Right lobe of liver (tissue), 6 donors: ENCODE data around the gene PIK3CG. TPM values are rescaled to one million over a fixed set of nuclear protein-coding genes. Genes with fewer than 3 reads are reported as not detected.

Experiments used
- ATAC-seq, 4 donors: fragments of 200-7000 bp; cut with Tn5 transposase; one replicate each; pipeline ENCODE4 v1.9.1; 2020; ENCODE audit warnings: mild to moderate bottlenecking in 4 of 4, moderate library complexity in 4 of 4
- DNase-seq, 3 donors: peaks; one replicate each; pipeline ENCODE4 v3.0.0-alpha.2; 2020
- H3K27ac ChIP-seq, 3 donors: fragments of 200-600 bp; one replicate each; pipeline ENCODE4 v1.8.0; 2022
- H3K27me3 ChIP-seq, 2 donors: fragments of 200-600 bp; one replicate each; pipeline ENCODE4 v1.8.0; 2022
- H3K36me3 ChIP-seq, 4 donors: fragments of 200-600 bp; sonication (generic) in 1 of 4; one replicate each; pipeline versions ENCODE4 v1.5.1 to v1.8.0; 2017 to 2022; ENCODE audit warnings: control low read depth in 1 of 4
- H3K4me1 ChIP-seq, 4 donors: fragments of 200-600 bp; sonication (generic) in 1 of 4; one replicate each; pipeline versions ENCODE4 v1.5.1 to v1.8.0; 2017 to 2022; ENCODE audit warnings: control low read depth in 1 of 4
- H3K4me3 ChIP-seq, 3 donors: fragments of 200-600 bp; one replicate each; pipeline ENCODE4 v1.8.0; 2022
- H3K9me3 ChIP-seq, 4 donors: fragments of 200-600 bp; sonication (generic) in 1 of 4; one replicate each; pipeline versions ENCODE4 v1.5.1 to v1.8.0; 2017 to 2022; ENCODE audit warnings: control low read depth in 1 of 4
- CTCF ChIP-seq, 4 donors: fragments of 200-600 bp in 3 of 4; fragments of 450-650 bp in 1 of 4; IDR thresholded peaks; one replicate each; pipeline versions ENCODE4 v1.5.1 to v1.8.0; 2016 to 2022; ENCODE audit warnings: antibody characterized with exemption in 4 of 4, mild to moderate bottlenecking in 2 of 4
- POLR2A ChIP-seq: fragments of 450-650 bp; IDR thresholded peaks from one replicate; pipeline ENCODE4 v1.6.1; 2017; ENCODE audit warnings: antibody characterized with exemption, mild to moderate bottlenecking
- WGBS: methylation state at CpG from one replicate; pipeline ENCODE4 v1.1.6; 2018; ENCODE audit warnings: low coverage, low lambda C conversion rate; ENCODE audit not compliant: insufficient coverage; ENCODE audit errors: missing lambda C conversion rate; 5-methylcytosine and 5-hydroxymethylcytosine counted together
- intact Hi-C, 2 donors: fragments of 100-400 bp; cut with DNase I; formaldehyde crosslinking; loops; one replicate each; pipeline versions ENCODE4 v1.11.2 to v1.14.1; 2022
- total RNA-seq, 6 experiments: library from RNA; depleted of rRNA in 2 of 6; stranded (reverse); fragments of >200 nt in 2 of 6; fragmentation: NEBNext Ultra II Directional in 3 of 6; extraction: Animal tissue kit (Norgen Biotek cat#: 25700) in 3 of 6; gene quantifications; one replicate each; pipeline versions ENCODE4 v1.1.0 to v1.2.4, GENCODE V29; 2016 to 2023
- donor health status: DM: no; HTN: yes; CAD: no.
- donor health status: DM: no; HTN: no; CAD: no.
- donor health status: DM: no; HTN: no; CAD: no.
- donor health status: DM: no; HTN: yes; CAD: no.
- donor health status: DM: no; HTN: yes; CAD: no.

Gene PIK3CG
- total RNA-seq, 6 experiments from 2014 or later: 0.53 to 1.9 (median 0.71) TPM

- Histone ChIP-seq H3K9me3 (no peaks in the 10 kb centered on the region), H3K4me3 (no peak overlapping the region), H3K4me1 (no peaks in the 10 kb centered on the region), H3K27me3 (no peaks in the 10 kb centered on the region), H3K27ac (no peak overlapping the region), H3K36me3 (no peaks in the 10 kb centered on the region)
- TF ChIP-seq CTCF (IDR thresholded peaks at IDR 0.05): no peak
- TF ChIP-seq POLR2A: no peak
- DNase-seq (no peak), ATAC-seq (no peak)
- WGBS: 35% methylated on average over 6 of the region's 6 CpGs
- intact Hi-C loops: no loop called here
Measured at GRCh38 chr7:106871793-106872571, 6.9 kb downstream of the PIK3CG start.

- Histone ChIP-seq H3K27ac (no peak overlapping the region), H3K4me1 (no peaks in the 10 kb centered on the region), H3K27me3 (no peaks in the 10 kb centered on the region), H3K9me3 (no peaks in the 10 kb centered on the region), H3K36me3 (no peaks in the 10 kb centered on the region), H3K4me3 (no peak overlapping the region)
- TF ChIP-seq POLR2A: no peak
- no peak for TF ChIP-seq CTCF (IDR thresholded peaks at IDR 0.05)
- intact Hi-C loops: no loop called here
- DNase-seq (no peak), ATAC-seq (no peak)
- 70% methylated on average over 6 of the region's 6 CpGs for WGBS
Measured at GRCh38 chr7:106872763-106873162, 7.7 kb downstream of the PIK3CG start.

- TF ChIP-seq CTCF (IDR thresholded peaks at IDR 0.05) (no peak), POLR2A (no peak)
- no peaks in the 10 kb centered on the region for H3K36me3 ChIP-seq
- no peaks in the 10 kb centered on the region for H3K9me3 ChIP-seq
- no peaks in the 10 kb centered on the region for H3K27me3 ChIP-seq
- H3K27ac ChIP-seq: no peak overlapping the region
- intact Hi-C loops: no loop called here
- DNase-seq: no peak
- no peak for ATAC-seq
- no peak overlapping the region for H3K4me3 ChIP-seq
- H3K4me1 ChIP-seq: no peaks in the 10 kb centered on the region
Measured at GRCh38 chr7:106874076-106874475, 9.0 kb downstream of the PIK3CG start.

GRCh38 chr7:106875508-106875907, 10.4 kb downstream of the PIK3CG start:
- TF ChIP-seq POLR2A: no peak
- TF ChIP-seq CTCF (IDR thresholded peaks at IDR 0.05): no peak
- H3K36me3 ChIP-seq: no peaks in the 10 kb centered on the region
- no peak overlapping the region for H3K4me3 ChIP-seq
- no peaks in the 10 kb centered on the region for H3K27me3 ChIP-seq
- DNase-seq: no peak
- 73% methylated on average over 1 of the region's 1 CpG for WGBS
- intact Hi-C loops: no loop called here
- no peak overlapping the region for H3K27ac ChIP-seq
- no peaks in the 10 kb centered on the region for H3K9me3 ChIP-seq
- no peak for ATAC-seq
- no peaks in the 10 kb centered on the region for H3K4me1 ChIP-seq
